ENCODE results near the gene WFS1.

WFS1 gene

GRCh38 chr4:6229671-6230501, 39.8 kb upstream of the WFS1 start:
- Histone ChIP-seq H3K4me1 (ENCODE audit: control insufficient read depth, insufficient read depth, low read length) (no peaks in the 10 kb centered on the region), H3K27ac (ENCODE audit: low read depth, low read length) (no peak overlapping the region), H3K27me3 (ENCODE audit: control insufficient read depth, insufficient read depth, low read length) (peaks cover 3% of the 10 kb centered on the region), H3K9ac (ENCODE audit: low read length) (no peak overlapping the region), H3K4me3 (ENCODE audit: low read length) (no peak overlapping the region), H3K36me3 (ENCODE audit: control insufficient read depth, insufficient read depth, low read length) (no peaks in the 10 kb centered on the region)

- Histone ChIP-seq H3K4me3 (ENCODE audit: low read length) (no peak overlapping the region), H3K27me3 (ENCODE audit: control insufficient read depth, insufficient read depth, low read length) (peaks cover 3% of the 10 kb centered on the region), H3K9ac (ENCODE audit: low read length) (no peak overlapping the region), H3K4me1 (ENCODE audit: control insufficient read depth, insufficient read depth, low read length) (no peaks in the 10 kb centered on the region), H3K27ac (ENCODE audit: low read depth, low read length) (no peak overlapping the region), H3K36me3 (ENCODE audit: control insufficient read depth, insufficient read depth, low read length) (no peaks in the 10 kb centered on the region)
Measured at GRCh38 chr4:6230502-6230785, 39.2 kb upstream of the WFS1 start.

GRCh38 chr4:6230827-6231662, 38.6 kb upstream of the WFS1 start:
- Histone ChIP-seq H3K27me3 (ENCODE audit: control insufficient read depth, insufficient read depth, low read length) (peaks cover 3% of the 10 kb centered on the region), H3K36me3 (ENCODE audit: control insufficient read depth, insufficient read depth, low read length) (no peaks in the 10 kb centered on the region), H3K4me3 (ENCODE audit: low read length) (no peak overlapping the region), H3K27ac (ENCODE audit: low read depth, low read length) (no peak overlapping the region), H3K4me1 (ENCODE audit: control insufficient read depth, insufficient read depth, low read length) (no peaks in the 10 kb centered on the region), H3K9ac (ENCODE audit: low read length) (no peak overlapping the region)

- Histone ChIP-seq H3K27me3 (ENCODE audit: control insufficient read depth, insufficient read depth, low read length) (peaks cover 3% of the 10 kb centered on the region), H3K4me3 (ENCODE audit: low read length) (no peak overlapping the region), H3K9ac (ENCODE audit: low read length) (no peak overlapping the region), H3K36me3 (ENCODE audit: control insufficient read depth, insufficient read depth, low read length) (no peaks in the 10 kb centered on the region), H3K4me1 (ENCODE audit: control insufficient read depth, insufficient read depth, low read length) (no peaks in the 10 kb centered on the region), H3K27ac (ENCODE audit: low read depth, low read length) (no peak overlapping the region)
Measured at GRCh38 chr4:6231663-6232165, 37.9 kb upstream of the WFS1 start.

- H3K36me3 ChIP-seq (ENCODE audit: control insufficient read depth, insufficient read depth, low read length), result no peaks in the 10 kb centered on the region
Measured at GRCh38 chr4:6232836-6233785, 36.5 kb upstream of the WFS1 start.

GRCh38 chr4:6233929-6234328, 35.7 kb upstream of the WFS1 start:
- Histone ChIP-seq H3K27me3 (ENCODE audit: control insufficient read depth, insufficient read depth, low read length) (no peaks in the 10 kb centered on the region), H3K27ac (ENCODE audit: low read depth, low read length) (no peak overlapping the region), H3K4me3 (ENCODE audit: low read length) (no peak overlapping the region), H3K4me1 (ENCODE audit: control insufficient read depth, insufficient read depth, low read length) (no peaks in the 10 kb centered on the region), H3K36me3 (ENCODE audit: control insufficient read depth, insufficient read depth, low read length) (no peaks in the 10 kb centered on the region), H3K9ac (ENCODE audit: low read length) (no peak overlapping the region)

More at GRCh38 chr4:6232836-6233785, 36.5 kb upstream of the WFS1 start:
- no peak overlapping the region for H3K4me3 ChIP-seq (ENCODE audit: low read length)
- no peak overlapping the region for H3K27ac ChIP-seq (ENCODE audit: low read depth, low read length)
- H3K4me1 ChIP-seq (ENCODE audit: control insufficient read depth, insufficient read depth, low read length), result no peaks in the 10 kb centered on the region
- peaks cover 3% of the 10 kb centered on the region for H3K27me3 ChIP-seq (ENCODE audit: control insufficient read depth, insufficient read depth, low read length)
- no peak overlapping the region for H3K9ac ChIP-seq (ENCODE audit: low read length)

- Histone ChIP-seq H3K4me3 (ENCODE audit: low read length) (no peak overlapping the region), H3K36me3 (ENCODE audit: control insufficient read depth, insufficient read depth, low read length) (no peaks in the 10 kb centered on the region), H3K4me1 (ENCODE audit: control insufficient read depth, insufficient read depth, low read length) (no peaks in the 10 kb centered on the region), H3K9ac (ENCODE audit: low read length) (no peak overlapping the region), H3K27me3 (ENCODE audit: control insufficient read depth, insufficient read depth, low read length) (no peaks in the 10 kb centered on the region), H3K27ac (ENCODE audit: low read depth, low read length) (no peak overlapping the region)
Measured at GRCh38 chr4:6235012-6235411, 34.6 kb upstream of the WFS1 start.

GRCh38 chr4:6235901-6236640, 33.6 kb upstream of the WFS1 start:
- no peak overlapping the region for H3K4me3 ChIP-seq (ENCODE audit: low read length)
- no peaks in the 10 kb centered on the region for H3K36me3 ChIP-seq (ENCODE audit: control insufficient read depth, insufficient read depth, low read length)
- no peak overlapping the region for H3K9ac ChIP-seq (ENCODE audit: low read length)
- no peak overlapping the region for H3K27ac ChIP-seq (ENCODE audit: low read depth, low read length)
- H3K4me1 ChIP-seq (ENCODE audit: control insufficient read depth, insufficient read depth, low read length), result no peaks in the 10 kb centered on the region
- H3K27me3 ChIP-seq (ENCODE audit: control insufficient read depth, insufficient read depth, low read length), result no peaks in the 10 kb centered on the region

- Histone ChIP-seq H3K9ac (ENCODE audit: low read length) (no peak overlapping the region), H3K36me3 (ENCODE audit: control insufficient read depth, insufficient read depth, low read length) (no peaks in the 10 kb centered on the region), H3K27me3 (ENCODE audit: control insufficient read depth, insufficient read depth, low read length) (no peaks in the 10 kb centered on the region), H3K4me1 (ENCODE audit: control insufficient read depth, insufficient read depth, low read length) (no peaks in the 10 kb centered on the region), H3K4me3 (ENCODE audit: low read length) (no peak overlapping the region), H3K27ac (ENCODE audit: low read depth, low read length) (no peak overlapping the region)
Measured at GRCh38 chr4:6236816-6237390, 32.7 kb upstream of the WFS1 start.

GRCh38 chr4:6239486-6239885, 30.2 kb upstream of the WFS1 start:
- peaks cover 2% of the 10 kb centered on the region for H3K27me3 ChIP-seq (ENCODE audit: control insufficient read depth, insufficient read depth, low read length)
- H3K4me1 ChIP-seq (ENCODE audit: control insufficient read depth, insufficient read depth, low read length), result no peaks in the 10 kb centered on the region
- H3K36me3 ChIP-seq (ENCODE audit: control insufficient read depth, insufficient read depth, low read length), result no peaks in the 10 kb centered on the region

GRCh38 chr4:6239968-6240367, 29.7 kb upstream of the WFS1 start:
- Histone ChIP-seq H3K27me3 (ENCODE audit: control insufficient read depth, insufficient read depth, low read length) (peaks cover 4% of the 10 kb centered on the region), H3K4me1 (ENCODE audit: control insufficient read depth, insufficient read depth, low read length) (no peaks in the 10 kb centered on the region), H3K36me3 (ENCODE audit: control insufficient read depth, insufficient read depth, low read length) (no peaks in the 10 kb centered on the region), H3K27ac (ENCODE audit: low read depth, low read length) (no peak overlapping the region), H3K9ac (ENCODE audit: low read length) (no peak overlapping the region), H3K4me3 (ENCODE audit: low read length) (no peak overlapping the region)

More at GRCh38 chr4:6239486-6239885, 30.2 kb upstream of the WFS1 start:
- no peak overlapping the region for H3K27ac ChIP-seq (ENCODE audit: low read depth, low read length)
- no peak overlapping the region for H3K9ac ChIP-seq (ENCODE audit: low read length)
- H3K4me3 ChIP-seq (ENCODE audit: low read length), result no peak overlapping the region

Data from rectal smooth muscle tissue (tissue), 1 donor.